ENCODE measurements around the gene INPP5D. TPM values are rescaled to one million over a fixed set of nuclear protein-coding genes. Genes with fewer than 3 reads are reported as not detected.

Gene INPP5D
- total and polyA plus RNA-seq, 3 experiments from 2014 or later = 49.3 to 146 (median 51.0) TPM

DNA sequence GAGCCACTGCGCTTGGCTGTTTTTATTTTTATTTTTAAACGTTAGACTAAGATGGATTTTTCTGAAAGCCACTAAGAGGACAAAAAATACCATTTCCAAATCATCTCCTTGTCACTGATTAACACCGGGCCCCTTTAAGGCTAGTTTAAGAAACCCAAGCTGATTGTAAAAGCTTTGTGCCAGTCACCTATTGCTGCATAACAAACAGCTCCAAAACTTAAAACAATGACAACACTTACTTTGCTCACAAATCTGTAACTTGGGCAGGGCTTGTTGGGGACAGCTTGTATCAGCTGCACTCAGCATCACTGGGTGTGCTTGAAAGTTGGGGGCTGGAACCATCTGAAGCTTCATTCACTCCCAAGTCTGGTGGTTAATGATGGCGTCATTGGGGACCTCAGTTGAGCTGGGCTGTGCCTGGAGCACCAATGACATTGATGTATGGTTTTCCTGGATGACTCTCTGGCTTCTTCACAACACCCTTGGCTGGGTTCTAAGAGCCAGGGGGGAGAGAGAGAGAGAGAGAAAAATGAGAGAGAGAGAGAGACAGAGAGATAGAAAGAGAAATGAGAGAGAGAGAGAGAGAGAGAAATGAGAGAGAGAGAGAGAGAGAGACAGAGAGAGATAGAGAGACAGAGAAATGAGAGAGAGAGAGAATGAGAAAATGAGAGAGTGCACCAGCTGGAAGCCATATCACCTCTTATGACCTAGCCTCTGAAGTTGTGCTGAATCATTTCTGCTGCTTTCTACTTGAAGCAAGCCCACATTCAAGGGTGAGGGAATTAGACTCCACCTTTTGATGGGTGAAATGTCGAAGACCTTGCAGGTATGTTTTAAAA is 165.3 kb downstream of the INPP5D start:
- Histone ChIP-seq H3K36me3 (ENCODE audit: insufficient read depth, low read length) (no peaks in the 10 kb centered on the region), H3K4me3 (ENCODE audit: low read length) (no peak overlapping the region), H3K9me3 (ENCODE audit: low read length) (no peaks in the 10 kb centered on the region), H3K4me1 (ENCODE audit: insufficient read depth, low read length) (no peaks in the 10 kb centered on the region), H3K27ac (ENCODE audit: low read depth, low read length) (no peak overlapping the region), H3K27me3 (ENCODE audit: insufficient read depth, low read length, poor library complexity, severe bottlenecking) (no peaks in the 10 kb centered on the region)
- no peak for DNase-seq
- Mint-ChIP-seq H3K4me3 (no peak overlapping the region), H3K27ac (peak overlapping the region in 1 of 8 donors; percentile 14), H3K36me3 (peaks cover 0 to 2% (median 0%) of the 10 kb centered on the region in 3 donors), H3K4me1 (peaks cover 0 to 6% (median 0%) of the 10 kb centered on the region in 3 donors), H3K27me3 (no peaks in the 10 kb centered on the region), H3K9me3 (no peaks in the 10 kb centered on the region)
- POLR2A ChIA-PET = interaction anchor here (1.3 kb wide), 1 partner anchor 11 kb away, joined by 4 read pairs; no protein-coding TSS in a partner anchor
- CTCF ChIA-PET = interaction anchor here (0.8 to 2.7 kb wide), 3 partner anchors 17 to 171 kb away, joined by 3 to 6 read pairs (median 3); no protein-coding TSS in a partner anchor

GRCh38 chr2:233226511-233227031 is 166.4 kb downstream of the INPP5D start:
- H3K36me3 Mint-ChIP-seq = peaks cover 0 to 2% (median 0%) of the 10 kb centered on the region in 3 donors
- H3K27ac Mint-ChIP-seq = peak overlapping the region in 2 of 8 donors; percentile 3 to 38
- Histone ChIP-seq H3K36me3 (ENCODE audit: insufficient read depth, low read length) (no peaks in the 10 kb centered on the region), H3K4me1 (ENCODE audit: insufficient read depth, low read length) (no peaks in the 10 kb centered on the region), H3K27ac (ENCODE audit: low read depth, low read length) (no peak overlapping the region), H3K27me3 (ENCODE audit: insufficient read depth, low read length, poor library complexity, severe bottlenecking) (no peaks in the 10 kb centered on the region), H3K9me3 (ENCODE audit: low read length) (no peaks in the 10 kb centered on the region), H3K4me3 (ENCODE audit: low read length) (no peak overlapping the region)
- no peak for DNase-seq
- no peaks in the 10 kb centered on the region for H3K9me3 Mint-ChIP-seq
- POLR2A ChIA-PET = no interaction called here
- peaks cover 6 to 12% (median 6%) of the 10 kb centered on the region in 3 donors for H3K4me1 Mint-ChIP-seq
- H3K4me3 Mint-ChIP-seq = no peak overlapping the region
- no peaks in the 10 kb centered on the region for H3K27me3 Mint-ChIP-seq
- CTCF ChIA-PET = no interaction called here

- H3K36me3 ChIP-seq (ENCODE audit: insufficient read depth, low read length) = no peaks in the 10 kb centered on the region
- ChIA-PET POLR2A (no interaction called here), CTCF (no interaction called here)
- H3K27ac ChIP-seq (ENCODE audit: low read depth, low read length) = no peak overlapping the region
- Mint-ChIP-seq H3K27ac (no peak overlapping the region), H3K27me3 (no peaks in the 10 kb centered on the region), H3K36me3 (peaks cover 0 to 2% (median 0%) of the 10 kb centered on the region in 3 donors), H3K4me1 (peaks cover 6 to 12% (median 6%) of the 10 kb centered on the region in 3 donors), H3K4me3 (no peak overlapping the region), H3K9me3 (no peaks in the 10 kb centered on the region)
- H3K9me3 ChIP-seq (ENCODE audit: low read length) = no peaks in the 10 kb centered on the region
- no peaks in the 10 kb centered on the region for H3K4me1 ChIP-seq (ENCODE audit: insufficient read depth, low read length)
- H3K4me3 ChIP-seq (ENCODE audit: low read length) = no peak overlapping the region
- DNase-seq = no peak
- H3K27me3 ChIP-seq (ENCODE audit: insufficient read depth, low read length, poor library complexity, severe bottlenecking) = no peaks in the 10 kb centered on the region
Measured at GRCh38 chr2:233227346-233227978, 167.3 kb downstream of the INPP5D start.

- DNase-seq = no peak
- Mint-ChIP-seq H3K27me3 (no peaks in the 10 kb centered on the region), H3K4me3 (no peak overlapping the region), H3K9me3 (no peaks in the 10 kb centered on the region), H3K36me3 (peaks cover 0 to 2% (median 0%) of the 10 kb centered on the region in 3 donors), H3K4me1 (peaks cover 7 to 13% (median 7%) of the 10 kb centered on the region in 3 donors), H3K27ac (no peak overlapping the region)
- no peak overlapping the region for H3K4me3 ChIP-seq (ENCODE audit: low read length)
- H3K27me3 ChIP-seq (ENCODE audit: insufficient read depth, low read length, poor library complexity, severe bottlenecking) = no peaks in the 10 kb centered on the region
- no peak overlapping the region for H3K27ac ChIP-seq (ENCODE audit: low read depth, low read length)
- no peaks in the 10 kb centered on the region for H3K36me3 ChIP-seq (ENCODE audit: insufficient read depth, low read length)
- ChIA-PET CTCF (interaction anchor here (1.4 kb wide), 1 partner anchor 14 kb away, joined by 3 read pairs; no protein-coding TSS in a partner anchor), POLR2A (no interaction called here)
- peaks cover under 1% of the 10 kb centered on the region for H3K4me1 ChIP-seq (ENCODE audit: insufficient read depth, low read length)
- no peaks in the 10 kb centered on the region for H3K9me3 ChIP-seq (ENCODE audit: low read length)
Measured at GRCh38 chr2:233228376-233228775, 168.2 kb downstream of the INPP5D start.

- H3K4me3 Mint-ChIP-seq = peak overlapping the region in 4 of 7 donors; percentile 28 to 79 (median 54)
- peak overlapping the region in 6 of 8 donors; percentile 3 to 78 (median 59) for H3K27ac Mint-ChIP-seq
- peaks cover 40 to 46% (median 45%) of the 10 kb centered on the region in 3 donors for H3K4me1 Mint-ChIP-seq
- H3K27me3 Mint-ChIP-seq = no peaks in the 10 kb centered on the region
- Histone ChIP-seq H3K27me3 (ENCODE audit: insufficient read depth, low read length, poor library complexity, severe bottlenecking) (no peaks in the 10 kb centered on the region), H3K9me3 (ENCODE audit: low read length) (no peaks in the 10 kb centered on the region), H3K36me3 (ENCODE audit: insufficient read depth, low read length) (no peaks in the 10 kb centered on the region), H3K4me3 (ENCODE audit: low read length) (no peak overlapping the region), H3K27ac (ENCODE audit: low read depth, low read length) (no peak overlapping the region), H3K4me1 (ENCODE audit: insufficient read depth, low read length) (peaks cover 26% of the 10 kb centered on the region)
- ChIA-PET CTCF (interaction anchor here (1.4 to 3.4 kb wide), 2 partner anchors 18 to 34 kb away, joined by 3 to 14 read pairs; partner anchors contain the start of gene ATG16L1), POLR2A (interaction anchor here (0.6 kb wide), 1 partner anchor 1364 kb away, joined by 5 read pairs; no protein-coding TSS in a partner anchor)
- H3K36me3 Mint-ChIP-seq = no peaks in the 10 kb centered on the region
- no peak for DNase-seq
- no peaks in the 10 kb centered on the region for H3K9me3 Mint-ChIP-seq
Measured at GRCh38 chr2:233233618-233234230, 173.6 kb downstream of the INPP5D start.

GRCh38 chr2:233234264-233234663 is 174.1 kb downstream of the INPP5D start:
- peak overlapping the region in 6 of 8 donors; percentile 11 to 86 (median 58) for H3K27ac Mint-ChIP-seq
- no peaks in the 10 kb centered on the region for H3K36me3 ChIP-seq (ENCODE audit: insufficient read depth, low read length)
- H3K27me3 ChIP-seq (ENCODE audit: insufficient read depth, low read length, poor library complexity, severe bottlenecking) = no peaks in the 10 kb centered on the region
- POLR2A ChIA-PET = no interaction called here
- no peak overlapping the region for H3K4me3 ChIP-seq (ENCODE audit: low read length)
- no peaks in the 10 kb centered on the region for H3K9me3 Mint-ChIP-seq
- DNase-seq = no peak
- peak overlapping the region in 4 of 7 donors; percentile 28 to 79 (median 54) for H3K4me3 Mint-ChIP-seq
- no peak overlapping the region for H3K27ac ChIP-seq (ENCODE audit: low read depth, low read length)
- no peaks in the 10 kb centered on the region for H3K9me3 ChIP-seq (ENCODE audit: low read length)
- peaks cover 0 to 4% (median under 1%) of the 10 kb centered on the region in 3 donors for H3K36me3 Mint-ChIP-seq
- H3K4me1 ChIP-seq (ENCODE audit: insufficient read depth, low read length) = peaks cover 31% of the 10 kb centered on the region
- H3K27me3 Mint-ChIP-seq = no peaks in the 10 kb centered on the region
- peaks cover 46 to 51% (median 50%) of the 10 kb centered on the region in 3 donors for H3K4me1 Mint-ChIP-seq
- CTCF ChIA-PET = interaction anchor here (1.0 to 3.4 kb wide), 3 partner anchors 10 to 34 kb away, joined by 3 to 14 read pairs (median 3); partner anchors contain the start of gene ATG16L1

GRCh38 chr2:233234996-233235395 is 174.9 kb downstream of the INPP5D start:
- Histone ChIP-seq H3K4me1 (ENCODE audit: insufficient read depth, low read length) (peaks cover 38% of the 10 kb centered on the region), H3K27ac (ENCODE audit: low read depth, low read length) (no peak overlapping the region), H3K9me3 (ENCODE audit: low read length) (no peaks in the 10 kb centered on the region), H3K27me3 (ENCODE audit: insufficient read depth, low read length, poor library complexity, severe bottlenecking) (no peaks in the 10 kb centered on the region), H3K36me3 (ENCODE audit: insufficient read depth, low read length) (no peaks in the 10 kb centered on the region), H3K4me3 (ENCODE audit: low read length) (no peak overlapping the region)
- Mint-ChIP-seq H3K4me1 (peaks cover 53 to 58% (median 56%) of the 10 kb centered on the region in 3 donors), H3K27me3 (no peaks in the 10 kb centered on the region), H3K4me3 (no peak overlapping the region), H3K9me3 (no peaks in the 10 kb centered on the region), H3K27ac (no peak overlapping the region), H3K36me3 (peaks cover 0 to 4% (median 2%) of the 10 kb centered on the region in 3 donors)
- ChIA-PET POLR2A (no interaction called here), CTCF (interaction anchor here (1.0 kb wide), 1 partner anchor 9 kb away, joined by 3 read pairs; no protein-coding TSS in a partner anchor)
- DNase-seq = no peak
